Measurements from ENCODE around the gene ZNF544.

ZNF544 gene

DNA sequence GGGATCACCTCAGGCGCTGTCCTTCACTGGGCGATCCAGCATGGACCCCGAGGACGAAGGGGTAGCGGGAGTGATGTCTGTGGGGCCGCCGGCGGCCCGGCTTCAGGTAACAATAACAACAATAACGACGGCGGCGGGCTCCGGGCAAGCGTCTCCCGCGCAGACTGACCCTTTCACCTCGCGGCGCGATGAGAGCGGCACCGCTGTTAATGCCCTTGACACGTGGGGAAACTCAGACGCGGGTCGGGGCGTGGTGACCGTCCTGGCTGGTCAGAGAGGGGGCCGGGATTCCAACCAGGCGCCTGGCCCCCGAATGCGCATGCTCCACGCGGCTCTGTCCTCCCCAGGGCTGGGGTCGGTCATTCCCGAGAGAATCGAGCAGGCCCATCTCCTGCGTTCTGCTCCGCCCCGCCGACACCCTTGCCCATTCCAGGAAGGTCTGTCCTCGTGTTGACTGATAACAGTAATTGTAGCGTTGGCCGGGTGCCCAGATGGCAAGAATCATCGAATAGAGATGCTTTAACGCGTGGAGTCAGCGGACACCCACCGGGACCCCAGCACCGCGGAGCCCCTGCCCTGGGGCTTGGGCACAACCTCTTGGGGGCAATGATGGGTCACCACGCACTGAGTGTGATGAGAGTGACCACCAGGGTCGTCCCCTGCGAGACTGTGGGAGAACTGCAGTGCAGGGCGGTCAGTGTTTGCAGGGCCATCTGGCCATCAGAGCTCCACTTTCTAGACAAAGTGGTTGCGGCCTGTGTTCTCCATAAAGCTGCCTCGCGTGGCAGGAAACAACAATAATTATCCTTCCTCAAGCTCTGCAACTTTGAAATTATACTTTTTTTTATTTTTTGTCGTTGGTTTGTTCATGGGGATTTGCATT is 50.6 kb downstream of the ZNF544 start:
- peak; percentile 48 for DNase-seq (ENCODE audit: low read depth, low spot score)
- H3K4me3 ChIP-seq (ENCODE audit: low read depth, low read length) = peak overlapping the region; percentile 97
- TF ChIP-seq, protein P1, sequence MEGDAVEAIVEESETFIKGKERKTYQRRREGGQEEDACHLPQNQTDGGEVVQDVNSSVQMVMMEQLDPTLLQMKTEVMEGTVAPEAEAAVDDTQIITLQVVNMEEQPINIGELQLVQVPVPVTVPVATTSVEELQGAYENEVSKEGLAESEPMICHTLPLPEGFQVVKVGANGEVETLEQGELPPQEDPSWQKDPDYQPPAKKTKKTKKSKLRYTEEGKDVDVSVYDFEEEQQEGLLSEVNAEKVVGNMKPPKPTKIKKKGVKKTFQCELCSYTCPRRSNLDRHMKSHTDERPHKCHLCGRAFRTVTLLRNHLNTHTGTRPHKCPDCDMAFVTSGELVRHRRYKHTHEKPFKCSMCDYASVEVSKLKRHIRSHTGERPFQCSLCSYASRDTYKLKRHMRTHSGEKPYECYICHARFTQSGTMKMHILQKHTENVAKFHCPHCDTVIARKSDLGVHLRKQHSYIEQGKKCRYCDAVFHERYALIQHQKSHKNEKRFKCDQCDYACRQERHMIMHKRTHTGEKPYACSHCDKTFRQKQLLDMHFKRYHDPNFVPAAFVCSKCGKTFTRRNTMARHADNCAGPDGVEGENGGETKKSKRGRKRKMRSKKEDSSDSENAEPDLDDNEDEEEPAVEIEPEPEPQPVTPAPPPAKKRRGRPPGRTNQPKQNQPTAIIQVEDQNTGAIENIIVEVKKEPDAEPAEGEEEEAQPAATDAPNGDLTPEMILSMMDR (IDR thresholded peaks at IDR 0.05; ENCODE audit: low read depth, low read length) = no peak
- in situ Hi-C loops (cut with HindIII; ENCODE audit: low sequenced_read_pairs) = no loop called here

DNA sequence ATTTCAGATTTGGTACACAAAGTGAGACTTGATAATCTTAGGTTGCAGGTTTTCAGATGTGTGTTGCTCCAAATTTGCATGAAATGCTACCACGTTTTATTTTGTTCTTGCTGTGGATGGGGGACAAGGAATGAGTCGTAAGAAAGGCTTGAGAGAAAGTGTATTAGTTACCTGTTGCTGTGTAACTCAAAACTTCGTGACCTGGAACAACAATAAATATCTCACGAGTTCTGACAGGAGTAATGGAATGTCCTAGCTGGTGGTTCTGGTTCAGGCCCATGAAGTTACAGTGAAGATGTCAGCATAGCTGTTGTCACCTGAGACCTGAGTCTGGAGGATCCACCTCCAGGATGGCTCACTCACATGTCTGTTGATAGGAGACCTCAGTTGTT is 51.2 kb downstream of the ZNF544 start:
- peak overlapping the region; percentile 97 for H3K4me3 ChIP-seq (ENCODE audit: low read depth, low read length)
- in situ Hi-C loops (cut with HindIII; ENCODE audit: low sequenced_read_pairs) = no loop called here
- no peak for DNase-seq (ENCODE audit: low read depth, low spot score)
- TF ChIP-seq, protein P1 (IDR thresholded peaks at IDR 0.05; ENCODE audit: low read depth, low read length) = no peak

DNA sequence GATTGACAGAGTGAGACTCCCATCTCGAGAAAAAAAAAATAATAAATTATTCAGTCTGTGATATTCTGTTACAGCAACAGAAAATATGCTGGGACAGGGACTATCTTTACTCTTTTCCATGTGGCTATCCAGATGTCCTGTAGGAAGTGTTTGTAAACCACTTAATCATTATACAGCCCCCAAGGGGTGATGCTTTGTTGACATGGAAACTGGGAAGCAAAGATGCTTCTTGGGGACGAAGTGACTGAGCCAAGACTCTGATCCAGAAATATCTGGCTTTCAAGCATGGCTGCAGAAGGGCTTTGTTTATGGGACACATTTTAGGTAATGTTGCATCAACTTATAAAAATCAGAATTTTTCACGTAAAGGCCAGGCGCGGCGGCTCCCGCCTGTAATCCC is 55.5 kb downstream of the ZNF544 start:
- no peak for DNase-seq (ENCODE audit: low read depth, low spot score)
- no peak overlapping the region for H3K4me3 ChIP-seq (ENCODE audit: low read depth, low read length)
- in situ Hi-C loops (cut with HindIII; ENCODE audit: low sequenced_read_pairs) = no loop called here
- TF ChIP-seq, protein P1 (IDR thresholded peaks at IDR 0.05; ENCODE audit: low read depth, low read length) = no peak

DNA sequence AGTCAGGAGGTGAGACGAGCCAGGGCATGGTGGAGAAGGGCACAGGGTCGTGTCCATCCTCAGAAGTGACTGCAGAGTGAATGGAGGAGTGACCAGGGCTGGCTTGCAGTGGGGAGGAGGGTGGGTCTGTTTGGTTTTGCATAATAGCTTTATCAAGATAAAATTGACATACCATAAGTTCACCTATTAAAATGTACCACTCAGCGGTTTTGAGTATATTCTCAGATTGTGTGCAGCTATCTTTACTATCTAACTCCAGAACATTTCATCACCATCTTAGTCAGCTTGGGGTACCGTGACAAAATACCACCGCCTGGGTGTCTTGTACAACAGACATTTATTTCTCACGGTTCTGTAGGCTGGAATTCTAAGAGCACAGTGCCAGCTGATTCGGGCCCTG is 63.2 kb downstream of the ZNF544 start:
- in situ Hi-C loops (cut with HindIII; ENCODE audit: low sequenced_read_pairs) = no loop called here
- no peak for DNase-seq (ENCODE audit: low read depth, low spot score)
- H3K4me3 ChIP-seq (ENCODE audit: low read depth, low read length) = no peak overlapping the region
- TF ChIP-seq, protein P1 (IDR thresholded peaks at IDR 0.05; ENCODE audit: low read depth, low read length) = no peak

DNA sequence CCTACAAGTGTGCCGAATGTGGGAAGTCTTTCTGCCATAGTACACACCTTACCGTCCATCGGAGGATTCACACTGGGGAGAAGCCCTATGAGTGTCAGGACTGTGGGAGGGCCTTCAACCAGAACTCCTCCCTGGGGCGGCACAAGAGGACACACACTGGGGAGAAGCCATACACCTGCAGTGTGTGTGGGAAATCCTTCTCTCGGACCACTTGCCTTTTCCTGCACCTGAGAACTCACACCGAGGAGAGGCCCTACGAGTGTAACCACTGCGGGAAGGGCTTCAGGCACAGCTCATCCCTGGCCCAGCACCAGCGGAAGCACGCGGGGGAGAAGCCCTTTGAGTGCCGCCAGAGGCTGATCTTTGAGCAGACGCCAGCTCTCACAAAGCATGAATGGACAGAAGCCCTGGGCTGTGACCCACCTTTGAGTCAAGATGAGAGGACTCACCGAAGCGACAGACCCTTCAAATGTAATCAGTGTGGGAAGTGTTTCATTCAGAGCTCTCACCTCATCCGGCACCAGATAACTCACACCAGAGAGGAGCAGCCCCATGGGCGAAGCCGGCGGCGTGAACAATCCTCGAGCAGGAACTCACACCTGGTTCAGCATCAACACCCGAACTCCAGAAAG is 66.1 kb downstream of the ZNF544 start:
- TF ChIP-seq, protein P1 (IDR thresholded peaks at IDR 0.05; ENCODE audit: low read depth, low read length) = no peak
- in situ Hi-C loops (cut with HindIII; ENCODE audit: low sequenced_read_pairs) = no loop called here
- H3K4me3 ChIP-seq (ENCODE audit: low read depth, low read length) = no peak overlapping the region
- no peak for DNase-seq (ENCODE audit: low read depth, low spot score)

DNA sequence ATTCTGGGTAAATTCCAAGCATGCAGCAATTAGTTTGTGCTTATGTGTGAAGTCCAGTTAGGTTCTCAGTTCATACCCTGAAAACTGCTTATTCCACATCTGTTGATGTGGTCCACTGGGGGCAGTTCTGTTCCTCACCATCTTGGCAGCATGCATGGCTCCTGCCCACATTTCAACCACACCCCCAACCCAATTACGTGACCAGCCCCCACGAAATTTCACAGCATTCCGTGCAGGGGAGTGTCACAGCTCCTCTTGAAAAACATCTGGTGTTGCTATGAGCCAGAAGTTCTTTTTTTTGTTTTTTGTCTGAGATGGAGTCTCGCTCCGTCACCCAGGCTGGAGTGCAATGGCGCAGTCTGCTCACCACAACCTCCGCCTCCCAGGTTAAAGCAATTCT is 67.4 kb downstream of the ZNF544 start:
- H3K4me3 ChIP-seq (ENCODE audit: low read depth, low read length) = no peak overlapping the region
- in situ Hi-C loops (cut with HindIII; ENCODE audit: low sequenced_read_pairs) = no loop called here
- DNase-seq (ENCODE audit: low read depth, low spot score) = no peak
- TF ChIP-seq, protein P1 (IDR thresholded peaks at IDR 0.05; ENCODE audit: low read depth, low read length) = no peak

Measured in astrocyte of the spinal cord (primary cell).